Measurements from ENCODE around the gene B4GALT4.
"Not testable (repeated sequence)": the region's sequence is repeated elsewhere in the genome, so short reads cannot be mapped to it uniquely, and the experiment has no call there.

The B4GALT4 gene

DNA sequence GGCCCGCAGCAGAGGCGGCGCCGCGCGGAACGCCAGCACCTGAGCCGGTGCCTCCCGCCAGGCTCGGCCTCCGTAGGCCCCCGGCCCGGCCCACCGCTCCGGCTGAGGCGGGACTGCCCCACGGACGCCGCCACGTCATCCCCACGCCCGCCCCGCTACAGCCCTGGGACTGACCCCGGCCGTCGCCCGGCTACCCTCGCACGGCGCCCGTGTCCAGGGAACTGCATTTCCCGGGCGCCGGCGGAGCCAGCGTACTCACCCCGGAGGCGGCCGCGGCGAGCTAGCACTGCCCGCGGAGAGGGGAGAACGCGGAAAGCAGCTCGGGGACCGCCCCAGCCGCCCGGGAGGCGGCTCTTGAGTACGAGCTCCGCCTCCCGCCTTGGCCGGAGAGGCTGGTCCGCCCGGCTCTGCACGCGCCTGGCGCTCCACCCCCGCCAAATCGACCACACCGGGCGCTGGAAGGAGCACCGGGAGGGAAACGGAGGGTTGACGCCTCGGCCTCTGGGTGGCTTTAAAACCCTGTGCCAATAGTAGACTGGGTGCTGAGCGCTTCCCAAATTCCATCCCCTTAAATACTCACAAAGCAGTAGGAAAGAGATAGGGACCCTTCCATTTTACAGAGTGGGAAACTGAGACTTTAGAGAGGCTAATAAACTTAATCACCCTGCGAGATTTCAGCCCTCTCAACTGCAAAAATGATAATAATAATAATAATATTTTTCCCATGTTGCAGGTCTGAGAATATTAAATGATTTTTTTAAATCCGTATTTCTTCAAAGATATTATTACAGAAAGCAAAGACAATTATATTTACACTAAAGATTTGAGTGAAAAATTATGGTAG lies at the start of gene B4GALT4:
B4GALT4 (minus strand) TSS at position 288 of the 844 bp plus-strand sequence. CDS start 10,779 bp downstream, outside the sequence.
- peak; percentile 60 for DNase-seq

DNA sequence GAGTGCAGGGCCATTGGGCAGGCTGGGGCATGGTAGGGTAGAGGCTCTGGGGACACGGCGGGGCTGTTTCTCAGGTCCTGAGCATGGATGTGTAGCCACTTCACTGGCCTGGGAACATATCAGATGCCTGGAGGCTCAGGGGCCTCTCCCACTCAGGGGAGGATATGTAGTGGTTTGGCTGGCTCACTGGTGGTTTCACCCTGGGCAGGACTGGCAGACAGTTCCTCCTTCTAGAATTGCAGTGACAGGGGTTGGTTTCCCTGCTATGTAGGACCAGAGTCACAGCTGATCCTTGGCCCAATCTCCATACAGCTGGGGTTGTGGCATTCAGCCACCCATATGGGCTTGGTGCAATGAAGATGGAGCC lies 48.7 kb upstream of the B4GALT4 start:
- no peak for DNase-seq

GRCh38 chr3:119288669-119289403 lies 48.2 kb upstream of the B4GALT4 start:
- no peak for DNase-seq

- DNase-seq: no peak
Measured at GRCh38 chr3:119279584-119280243, 39.0 kb upstream of the B4GALT4 start.

- no peak for DNase-seq
Measured at GRCh38 chr3:119279101-119279554, 38.5 kb upstream of the B4GALT4 start.

DNA sequence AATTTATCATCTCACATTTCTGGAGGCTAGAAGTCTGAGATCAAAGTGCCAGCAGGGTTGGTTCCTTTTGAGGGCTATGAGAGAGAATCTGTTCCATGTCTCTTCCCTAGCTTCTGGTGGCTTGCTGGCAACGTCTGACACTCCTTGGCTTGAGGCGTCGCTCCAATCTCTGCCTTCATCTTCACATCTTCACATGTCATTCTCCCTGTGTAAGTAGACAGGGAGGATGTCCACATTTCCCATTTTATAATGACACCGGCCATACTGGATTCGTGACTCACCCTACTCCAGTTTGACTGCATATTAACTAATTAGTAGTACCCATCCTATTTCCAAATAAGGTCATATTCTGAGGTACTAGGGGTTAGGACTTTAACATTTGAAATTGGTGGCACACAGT lies 36.0 kb upstream of the B4GALT4 start:
- no peak for DNase-seq

DNA sequence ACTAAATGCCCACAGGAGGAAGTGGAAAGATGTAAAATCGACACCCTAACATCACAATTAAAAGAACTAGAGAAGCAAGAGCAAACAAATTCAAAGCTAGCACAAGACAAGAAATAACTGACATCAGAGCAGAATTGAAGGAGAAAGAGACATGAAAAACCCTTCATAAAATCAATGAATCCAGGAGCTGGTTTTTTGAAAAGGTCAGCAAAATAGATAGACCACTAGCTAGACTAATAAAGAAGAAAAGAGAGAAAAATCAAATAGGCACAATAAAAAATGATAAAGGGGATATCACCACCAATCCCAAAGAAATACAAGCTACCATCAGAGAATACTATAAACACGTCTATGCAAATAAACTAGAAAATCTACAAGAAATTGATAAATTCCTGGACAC lies 29.5 kb upstream of the B4GALT4 start:
- DNase-seq: not testable (repeated sequence)

- DNase-seq: no peak
Measured at GRCh38 chr3:119261055-119261454, 20.4 kb upstream of the B4GALT4 start.

DNA sequence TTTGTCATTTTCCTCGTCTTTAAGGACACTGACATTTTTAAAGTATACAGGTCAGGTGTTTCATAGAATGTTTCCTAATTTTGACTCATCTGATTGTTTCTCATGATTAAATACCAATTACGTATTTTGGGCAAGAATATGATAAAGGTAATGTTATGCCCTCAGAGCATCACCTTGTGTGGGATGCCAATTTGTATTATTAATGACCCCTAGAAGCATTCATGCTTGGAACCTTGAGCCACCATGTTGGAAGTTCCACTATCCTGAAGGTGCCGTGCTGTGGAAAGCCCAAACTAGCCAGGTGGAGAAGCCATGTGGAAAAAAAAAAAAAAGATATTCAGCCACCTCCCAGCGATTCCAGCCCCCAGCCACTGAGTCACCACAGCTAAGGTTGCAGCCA lies 19.1 kb upstream of the B4GALT4 start:
- DNase-seq: no peak

GRCh38 chr3:119258915-119259314 lies 18.2 kb upstream of the B4GALT4 start:
- no peak for DNase-seq

- DNase-seq: no peak
Measured at GRCh38 chr3:119257654-119258410, 17.2 kb upstream of the B4GALT4 start.

DNA sequence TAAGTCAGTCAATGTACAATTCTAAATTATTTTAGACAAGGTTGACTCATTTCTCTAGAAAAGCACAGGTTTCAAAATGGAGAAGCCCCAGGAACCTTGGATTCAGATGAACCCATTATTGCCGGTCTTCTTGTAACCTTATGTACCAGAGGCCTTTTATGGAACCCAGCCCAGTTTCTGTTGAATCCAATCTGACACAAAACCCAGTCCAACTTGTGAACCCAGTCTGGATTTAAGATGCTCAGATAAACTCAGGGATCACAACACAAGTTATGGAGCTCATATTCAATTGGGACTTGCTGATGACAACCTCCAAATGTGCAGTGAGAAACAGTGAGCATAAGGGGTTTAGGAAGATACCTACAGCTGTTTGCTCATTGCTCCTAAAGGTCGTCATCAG lies 16.4 kb upstream of the B4GALT4 start:
- DNase-seq: no peak

DNA sequence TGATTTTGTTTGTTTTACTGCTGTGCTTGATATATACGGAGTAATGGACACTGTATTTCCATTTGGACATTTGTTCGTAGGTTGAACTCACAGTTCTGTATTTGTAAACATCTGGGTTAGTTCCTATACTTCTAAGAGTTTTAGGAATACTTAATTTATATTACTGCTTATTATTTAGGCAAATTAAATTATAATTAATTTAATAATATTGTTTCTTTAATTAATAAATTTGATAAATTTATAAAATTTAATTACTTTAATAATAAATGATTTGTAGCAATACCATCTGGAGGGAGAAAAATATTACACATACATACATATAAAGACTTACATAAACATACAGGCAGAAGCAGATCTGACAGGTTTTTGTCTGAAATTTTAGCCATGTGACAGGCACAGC lies 14.5 kb upstream of the B4GALT4 start:
- DNase-seq: no peak

GRCh38 chr3:119245778-119246177 lies 5.1 kb upstream of the B4GALT4 start:
- no peak for DNase-seq

DNA sequence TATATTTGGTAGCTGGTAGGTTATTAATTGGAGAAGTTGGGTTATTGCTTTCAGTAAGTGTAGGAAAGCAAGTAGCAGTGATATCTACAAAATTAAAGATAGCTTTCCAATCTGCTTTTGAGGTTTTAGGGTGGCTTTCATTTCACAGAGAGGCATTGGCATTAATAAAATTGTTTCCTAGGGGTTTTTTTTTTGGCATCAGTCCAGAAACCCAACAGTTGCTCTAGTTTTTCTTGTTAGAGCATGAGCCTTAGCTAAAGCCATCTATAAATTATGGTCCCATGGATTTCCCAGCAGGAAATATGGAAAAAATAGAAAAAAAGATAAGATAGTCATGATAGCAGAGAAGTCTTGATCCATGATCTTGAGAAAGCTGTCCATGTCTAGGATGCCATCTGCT lies 3.0 kb upstream of the B4GALT4 start:
- no peak for DNase-seq

GRCh38 chr3:119243058-119243529 lies 2.4 kb upstream of the B4GALT4 start:
- not testable (repeated sequence) for DNase-seq

DNA sequence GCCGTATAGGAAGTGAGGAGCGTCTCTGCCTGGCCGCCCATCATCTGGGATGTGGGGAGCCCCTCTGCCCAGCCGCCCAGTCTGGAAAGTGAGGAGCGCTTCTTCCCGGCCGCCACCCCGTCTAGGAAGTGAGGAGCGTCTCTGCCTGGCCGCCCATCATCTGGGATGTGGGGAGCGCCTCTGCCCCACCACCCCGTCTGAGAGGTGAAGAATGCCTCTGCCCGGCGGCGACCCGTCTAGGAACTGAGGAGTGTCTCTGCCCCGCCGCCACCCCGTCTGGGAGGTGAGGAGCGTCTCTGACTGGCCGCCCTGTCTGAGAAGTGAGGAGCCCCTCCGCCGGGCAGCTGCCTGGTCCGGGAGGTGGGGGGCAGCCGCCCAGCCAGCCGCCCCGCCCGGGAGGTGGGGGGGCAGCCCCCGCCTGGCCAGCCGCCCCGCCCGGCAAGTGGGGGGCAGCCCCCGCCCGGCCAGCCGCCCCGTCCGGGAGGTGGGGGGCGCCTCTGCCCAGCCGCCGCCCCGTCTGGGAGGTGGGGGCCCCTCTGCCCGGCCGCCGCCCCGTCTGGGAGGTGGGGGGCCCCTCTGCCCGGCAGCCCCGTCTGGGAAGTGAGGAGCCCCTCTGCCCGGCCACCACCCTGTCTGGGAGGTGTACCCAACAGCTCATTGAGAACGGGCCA lies 1.8 kb upstream of the B4GALT4 start:
- DNase-seq: not testable (repeated sequence)

DNA sequence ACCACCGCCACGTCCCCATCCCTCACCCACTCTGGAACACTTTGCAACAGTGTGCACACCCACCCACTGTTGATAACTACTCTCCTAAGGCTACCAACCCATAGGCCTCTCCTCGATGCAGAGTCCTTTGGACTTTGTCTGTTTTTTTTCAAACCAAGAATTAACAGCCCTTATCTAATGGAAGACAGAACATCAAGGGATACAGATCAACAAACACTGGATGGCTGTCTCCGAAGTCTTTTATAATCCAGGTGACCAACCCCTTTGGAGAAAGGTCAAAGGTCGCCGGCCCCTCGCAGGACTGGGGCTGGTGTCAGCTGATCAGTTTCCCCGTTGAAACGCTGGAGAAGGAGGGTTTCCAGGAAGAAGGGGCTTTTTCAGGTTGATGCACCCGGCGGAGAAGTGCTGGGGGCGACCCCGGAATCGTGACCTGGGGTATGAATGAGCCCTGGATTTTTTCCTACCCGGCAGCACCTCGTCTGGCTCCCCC lies 532 bp downstream of the B4GALT4 start:
- no peak for DNase-seq

GRCh38 chr3:119239206-119239820 lies 1.4 kb downstream of the B4GALT4 start:
- no peak for DNase-seq

DNA sequence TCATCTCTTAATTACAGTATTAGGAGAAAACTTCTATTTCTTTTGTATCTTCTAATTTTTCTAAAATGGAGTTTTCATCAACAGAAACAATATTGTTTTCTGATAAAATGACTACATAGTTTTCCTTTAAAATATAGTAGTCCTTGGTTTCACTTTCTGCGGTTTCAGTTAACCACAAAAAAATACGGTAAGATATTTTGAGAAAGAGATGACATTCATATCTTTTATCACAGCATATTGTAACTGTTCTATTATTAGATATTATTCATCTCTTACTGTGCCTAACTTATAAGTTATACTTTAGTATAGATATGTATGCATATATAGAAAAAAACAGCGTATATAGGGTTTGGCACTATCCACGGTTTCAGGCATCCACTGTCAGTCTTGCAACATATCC lies 2.3 kb downstream of the B4GALT4 start:
- no peak for DNase-seq

GRCh38 chr3:119237299-119237698 lies 3.4 kb downstream of the B4GALT4 start:
- DNase-seq: no peak
